HL-60/S4 treated with phorbol 12-myristate 13-acetate at 8.2 ng/mL for 4 days and 3 days (cell line): ENCODE results near the gene FRAT1.

Experiments
- in situ Hi-C: fragments of 300-500 bp; cut with MboI; formaldehyde crosslinking; loops from 2 replicates; pipeline ENCODE4 v1.15.0; 2022; ENCODE audit warnings: low sequenced_read_pairs

FRAT1 gene

GRCh38 chr10:97307866-97308780 lies 10.9 kb upstream of the FRAT1 start:
- in situ Hi-C loops = no loop called here

- in situ Hi-C loops = no loop called here
These were observed 7.9 kb upstream of the FRAT1 start for GRCh38 chr10:97311111-97311626.

- in situ Hi-C loops = no loop called here
These were observed 6.2 kb upstream of the FRAT1 start for GRCh38 chr10:97312897-97313296.

GRCh38 chr10:97314671-97315070 lies 4.4 kb upstream of the FRAT1 start:
- in situ Hi-C loops = no loop called here

- in situ Hi-C loops = no loop called here
These were observed 804 bp downstream of the FRAT1 start for GRCh38 chr10:97319671-97320479.

- in situ Hi-C loops = no loop called here
These were observed 1.5 kb downstream of the FRAT1 start for GRCh38 chr10:97320480-97321031.

- in situ Hi-C loops = no loop called here
These were observed 2.1 kb downstream of the FRAT1 start for GRCh38 chr10:97321032-97321803.

- in situ Hi-C loops = no loop called here
These were observed 2.7 kb downstream of the FRAT1 start for GRCh38 chr10:97321804-97322190.

- in situ Hi-C loops = no loop called here
These were observed 4.4 kb downstream of the FRAT1 start for GRCh38 chr10:97323501-97323900.

GRCh38 chr10:97325754-97326153 lies 6.7 kb downstream of the FRAT1 start:
- in situ Hi-C loops = no loop called here

- in situ Hi-C loops = no loop called here
These were observed 8.6 kb downstream of the FRAT1 start for GRCh38 chr10:97327348-97328294.

GRCh38 chr10:97328646-97329453 lies 9.8 kb downstream of the FRAT1 start:
- in situ Hi-C loops = no loop called here

- in situ Hi-C loops = no loop called here
These were observed 10.7 kb downstream of the FRAT1 start for GRCh38 chr10:97329766-97330165.

- in situ Hi-C loops = no loop called here
These were observed 12.2 kb downstream of the FRAT1 start for GRCh38 chr10:97331153-97331703.

- in situ Hi-C loops = no loop called here
These were observed 13.7 kb downstream of the FRAT1 start for GRCh38 chr10:97332591-97333350.

GRCh38 chr10:97333351-97333600 lies 14.2 kb downstream of the FRAT1 start:
- in situ Hi-C loops = no loop called here

- in situ Hi-C loops = no loop called here
These were observed 14.7 kb downstream of the FRAT1 start for GRCh38 chr10:97333601-97334369.
